Stimulated activated CD8-positive, alpha-beta memory T cell treated with anti-CD3 and anti-CD28 coated beads, Interleukin-7, amount 100 ng/mL, for 4 hours (primary cell): ENCODE measurements around the gene SUPT16H.
A peak's percentile ranks its signal among the peaks of the same experiment; 100 is the strongest.
"Not testable (repeated sequence)": the region's sequence is repeated elsewhere in the genome, so short reads cannot be mapped to it uniquely, and the experiment has no call there.

ENCODE experiments used
- DNase-seq, 2 donors: peaks; one replicate each; pipeline ENCODE4 v3.0.0-alpha.2; 2020; ENCODE audit warnings: low read depth in 2 of 2

SUPT16H gene

DNA sequence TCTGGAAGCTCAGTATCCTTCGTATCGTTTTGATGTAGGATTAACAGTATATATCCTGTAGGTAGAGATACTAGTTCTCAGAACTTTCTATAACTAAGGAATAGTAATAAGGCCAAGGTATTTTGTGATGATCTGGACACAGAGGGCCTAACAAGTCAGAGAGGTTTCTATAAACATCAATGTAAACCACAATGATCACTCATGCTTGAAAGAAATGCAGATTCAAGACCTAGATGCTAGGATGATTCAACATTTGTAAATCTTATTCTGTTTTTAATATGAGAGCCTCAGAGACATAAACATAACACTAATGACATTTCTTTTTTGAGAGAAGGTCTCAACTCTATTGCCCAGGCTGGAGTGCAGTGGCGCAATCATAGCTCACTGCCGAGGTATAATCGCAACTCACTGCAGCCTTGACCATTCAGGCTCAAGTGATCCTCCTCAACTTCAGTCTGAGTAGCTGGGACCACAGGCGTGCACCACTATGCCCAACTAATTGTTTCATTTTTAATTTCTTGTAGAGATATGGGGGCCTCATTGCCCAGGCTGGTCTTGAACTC lies 16.2 kb downstream of the SUPT16H start:
- DNase-seq: no peak

DNA sequence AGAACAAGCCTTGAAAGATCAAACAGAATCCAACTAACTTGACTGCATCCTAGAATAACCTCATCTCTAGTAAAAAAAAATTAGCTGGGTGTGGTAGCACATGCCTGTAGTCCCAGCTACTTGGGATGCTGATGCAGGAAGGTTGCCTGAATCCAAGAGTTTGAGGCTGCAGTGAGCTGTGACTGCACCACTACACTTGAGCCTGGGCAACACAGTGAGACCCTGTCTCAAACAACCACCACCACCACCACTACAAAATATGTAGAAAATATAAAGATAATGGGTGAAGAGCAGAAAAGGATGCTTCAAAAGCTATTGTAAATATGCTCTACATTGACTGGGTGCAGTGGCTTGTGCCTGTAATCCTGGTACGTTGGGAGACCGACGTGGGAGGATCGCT lies 27.3 kb downstream of the SUPT16H start:
- DNase-seq: no peak

GRCh38 chr14:21352587-21352986 lies 31.2 kb downstream of the SUPT16H start:
- DNase-seq: no peak

DNA sequence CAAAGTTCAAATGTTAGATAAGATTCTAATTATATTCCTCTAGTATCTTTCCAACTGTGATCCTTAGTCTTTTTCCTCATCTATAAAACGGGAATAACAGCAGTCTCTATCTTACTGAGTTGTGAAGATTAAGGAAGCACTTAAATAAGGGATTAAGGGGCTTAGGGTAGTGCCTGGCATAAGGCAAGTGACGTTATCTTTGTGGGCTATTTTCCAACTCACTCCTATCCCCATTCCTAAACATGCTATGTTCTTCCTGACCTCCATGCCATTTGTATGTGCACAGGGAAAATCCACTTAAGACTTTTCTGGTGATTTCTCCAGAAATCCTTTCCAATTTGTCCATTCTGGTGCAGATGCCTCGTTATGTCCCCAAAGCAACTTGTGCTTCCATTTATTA lies 33.3 kb downstream of the SUPT16H start:
- DNase-seq: no peak

- no peak for DNase-seq
These were observed 36.6 kb downstream of the SUPT16H start for GRCh38 chr14:21347201-21347600.

DNA sequence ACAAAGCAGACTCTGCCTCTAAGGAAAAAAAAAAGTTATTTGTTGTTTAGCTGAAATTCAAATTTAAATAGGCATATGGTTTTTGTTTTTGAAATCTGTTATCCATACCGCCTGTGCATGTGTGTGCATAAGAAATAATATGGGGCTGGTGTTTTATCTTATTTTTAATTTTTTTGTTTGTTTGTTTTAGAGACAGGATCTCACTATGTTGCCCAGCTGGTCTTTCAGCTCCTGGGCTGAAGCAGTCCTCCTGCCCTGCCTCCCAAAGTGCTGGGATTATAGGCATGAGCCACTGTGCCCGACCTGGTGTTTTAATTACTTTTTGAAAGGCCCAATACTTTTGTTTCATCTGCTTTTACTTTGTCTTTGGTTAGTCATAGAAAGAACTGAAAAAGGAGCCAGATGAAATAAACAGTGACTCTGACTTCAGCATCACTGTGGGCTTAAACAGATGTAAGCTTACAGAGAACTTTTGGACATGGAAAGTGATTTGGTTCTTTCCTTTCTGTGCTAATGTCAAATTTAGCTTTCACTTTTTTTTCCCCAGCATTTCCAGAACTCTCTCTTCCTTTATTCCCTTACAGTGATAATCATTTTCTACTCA lies 37.2 kb downstream of the SUPT16H start:
- DNase-seq: no peak

- DNase-seq: no peak
These were observed 40.6 kb downstream of the SUPT16H start for GRCh38 chr14:21343035-21343794.

GRCh38 chr14:21334202-21334906 lies 49.5 kb downstream of the SUPT16H start:
- no peak for DNase-seq

GRCh38 chr14:21332950-21333349 lies 50.9 kb downstream of the SUPT16H start:
- DNase-seq: no peak

DNA sequence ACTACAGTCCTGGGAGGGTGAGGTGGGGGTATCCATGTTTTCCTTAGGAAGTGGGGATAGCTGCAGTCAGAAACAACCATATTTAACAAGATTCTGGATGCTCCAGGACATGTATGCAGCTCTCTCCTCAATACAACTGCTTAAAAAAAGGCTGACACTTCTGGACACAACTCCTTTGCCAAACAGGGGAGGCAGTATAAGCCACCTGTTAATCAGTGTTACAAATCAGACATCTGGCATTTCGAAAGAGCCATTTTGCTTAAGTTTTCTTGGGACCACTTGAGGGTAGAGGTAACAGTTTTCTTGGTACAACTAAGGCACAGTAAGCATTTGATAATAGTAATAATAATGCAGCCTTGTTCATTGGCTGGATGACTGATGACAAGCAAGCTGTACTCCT lies 56.8 kb downstream of the SUPT16H start:
- DNase-seq: no peak

- DNase-seq: no peak
These were observed 61.1 kb downstream of the SUPT16H start for GRCh38 chr14:21322716-21323115.

- DNase-seq: no peak
These were observed 62.9 kb downstream of the SUPT16H start for GRCh38 chr14:21320913-21321312.

GRCh38 chr14:21317398-21317797 lies 66.4 kb downstream of the SUPT16H start:
- DNase-seq: no peak

GRCh38 chr14:21313512-21313911 lies 70.3 kb downstream of the SUPT16H start:
- no peak for DNase-seq

- DNase-seq: no peak
These were observed 72.2 kb downstream of the SUPT16H start for GRCh38 chr14:21311614-21312013.

DNA sequence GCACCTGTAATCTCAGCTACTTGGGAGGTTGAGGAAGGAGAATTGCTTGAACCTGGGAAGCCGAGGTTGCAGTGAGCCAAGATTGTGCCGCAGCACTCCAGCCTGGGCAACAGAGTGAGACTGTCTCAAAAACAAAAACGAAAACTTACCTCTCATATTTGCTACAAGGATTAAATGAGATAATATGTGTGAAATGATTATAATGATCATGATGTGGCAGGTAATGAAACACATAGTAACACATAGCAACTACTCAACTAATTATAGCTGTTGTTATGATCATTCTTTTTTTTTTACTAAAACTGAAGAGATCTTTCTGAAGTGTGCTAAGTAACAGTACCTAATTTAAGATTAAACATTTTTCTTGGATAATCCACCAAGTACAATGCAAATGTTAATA lies 73.9 kb downstream of the SUPT16H start:
- DNase-seq: no peak

DNA sequence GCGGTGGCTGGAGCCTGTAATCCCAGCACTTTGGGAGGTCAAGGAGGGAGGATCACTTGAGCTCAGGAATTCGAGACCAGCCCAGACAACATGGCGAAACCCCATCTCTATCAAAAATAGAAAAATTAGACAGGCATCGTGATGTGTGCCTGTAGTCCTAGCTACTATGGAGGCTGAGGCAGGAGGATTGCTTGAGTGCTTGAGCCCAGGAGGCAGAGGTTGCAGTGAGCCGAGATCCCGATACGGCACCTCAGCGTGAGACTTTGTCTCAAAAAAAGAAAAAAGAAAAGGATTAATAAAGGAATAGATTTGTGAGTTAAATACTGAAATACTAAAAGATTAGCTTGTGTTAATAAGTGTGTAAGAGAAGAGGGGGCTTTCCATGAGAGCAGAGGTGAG lies 74.6 kb downstream of the SUPT16H start:
- DNase-seq: no peak

DNA sequence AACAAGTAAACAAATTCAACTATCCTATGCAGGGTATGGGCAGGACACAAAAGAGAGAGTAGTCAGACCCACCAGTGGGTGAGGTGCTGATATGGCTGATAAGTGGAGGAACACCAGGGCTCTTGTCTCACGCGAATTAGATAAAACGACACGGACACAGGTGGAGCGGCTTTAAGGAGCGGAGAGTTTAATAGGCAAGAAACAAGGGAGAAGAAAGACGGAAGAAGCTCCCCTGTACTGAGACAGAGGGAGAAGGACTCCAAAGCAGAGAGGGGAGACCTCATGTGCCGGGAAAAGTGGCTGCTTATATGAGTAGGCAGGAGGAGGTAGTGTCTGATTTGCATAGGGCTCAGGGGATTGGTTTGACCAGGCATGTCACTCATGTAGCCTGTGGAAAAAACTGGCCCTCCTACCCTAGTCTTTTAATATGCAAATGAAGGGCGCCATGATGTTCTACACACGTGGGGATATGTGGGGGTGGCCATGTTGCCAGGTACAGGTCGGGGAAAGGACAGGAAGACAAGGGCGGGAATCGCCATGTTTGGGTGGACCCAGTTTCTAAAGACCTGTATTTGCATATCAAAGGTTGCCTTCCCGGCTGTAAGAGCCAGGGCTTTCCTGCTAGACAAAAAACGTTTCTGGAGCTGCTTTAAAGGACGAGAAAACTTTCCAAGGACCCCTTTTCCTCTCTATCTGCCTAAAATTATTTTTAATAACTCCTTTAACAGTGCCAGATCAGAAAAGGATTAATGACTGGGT lies 75.2 kb downstream of the SUPT16H start:
- DNase-seq: peak; percentile 69 to 81

GRCh38 chr14:21308132-21308478 lies 75.7 kb downstream of the SUPT16H start:
- DNase-seq: no peak

GRCh38 chr14:21307637-21308036 lies 76.2 kb downstream of the SUPT16H start:
- DNase-seq: no peak

DNA sequence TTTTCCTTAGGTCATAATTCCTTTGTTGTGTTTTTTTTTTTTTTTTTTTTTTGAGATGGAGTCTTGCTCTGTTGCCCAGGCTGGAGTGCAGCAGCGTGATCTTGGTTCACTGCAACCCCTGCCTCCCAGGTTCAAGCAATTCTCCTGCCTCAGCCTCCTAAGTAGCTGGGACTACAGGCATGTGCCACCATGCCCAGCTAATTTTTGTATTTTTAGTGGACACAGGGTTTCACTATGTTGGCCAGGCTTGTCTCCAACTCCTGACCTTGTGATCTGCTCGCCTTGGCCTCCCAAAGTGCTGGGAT lies 81.0 kb downstream of the SUPT16H start:
- DNase-seq: not testable (repeated sequence)
